Islet precursor cell (in vitro differentiated cells): ENCODE measurements around the gene AKAP14.
"Not testable (repeated sequence)": the region's sequence is repeated elsewhere in the genome, so short reads cannot be mapped to it uniquely, and the experiment has no call there.

Experiments used
- DNase-seq: peaks from one replicate; pipeline ENCODE4 v3.0.0-alpha.2; 2018

AKAP14 gene

GRCh38 chrX:119935215-119935874, 39.7 kb downstream of the AKAP14 start:
- DNase-seq: no peak

- no peak for DNase-seq
Measured at GRCh38 chrX:119941336-119941735, 45.6 kb downstream of the AKAP14 start.

- DNase-seq: no peak
Measured at GRCh38 chrX:119942173-119942819, 46.6 kb downstream of the AKAP14 start.

GRCh38 chrX:119942831-119943184, 47.1 kb downstream of the AKAP14 start:
- no peak for DNase-seq

- peak; percentile 90 for DNase-seq
Measured at GRCh38 chrX:119943185-119943988, 47.7 kb downstream of the AKAP14 start, which contains the start of gene NKAP. TSS of gene NKAP (minus strand) at chrX:119943751. CDS start at chrX:119943605, 146 bp downstream.

- DNase-seq: no peak
Measured at GRCh38 chrX:119945481-119945880, 49.8 kb downstream of the AKAP14 start.

GRCh38 chrX:119948381-119948780, 52.7 kb downstream of the AKAP14 start:
- DNase-seq: no peak

GRCh38 chrX:119954374-119954773, 58.7 kb downstream of the AKAP14 start:
- DNase-seq: no peak

- DNase-seq: not testable (repeated sequence)
Measured at GRCh38 chrX:119955807-119956570, 60.3 kb downstream of the AKAP14 start.

- DNase-seq: no peak
Measured at GRCh38 chrX:119960625-119961024, 64.9 kb downstream of the AKAP14 start.

GRCh38 chrX:119966837-119967236, 71.1 kb downstream of the AKAP14 start:
- DNase-seq: not testable (repeated sequence)
